Heart left ventricle (tissue), 13 donors: Measurements from ENCODE around the gene ELP1.

Source experiments
- POLR2A ChIP-seq, 2 donors: fragments of 450-650 bp; IDR thresholded peaks; one replicate each; pipeline ENCODE4 v1.6.1; 2017; ENCODE audit warnings: antibody characterized with exemption in 2 of 2, mild to moderate bottlenecking in 2 of 2, moderate library complexity in 2 of 2
- TF ChIP-seq, protein P1 (sequence below), 12 donors: fragments of 200-600 bp; sonication (generic) in 4 of 12; IDR thresholded peaks; one replicate each; pipeline versions ENCODE4 v1.5.0 to v1.8.0; 2018 to 2022; ENCODE audit warnings: antibody characterized with exemption in 12 of 12, mild to moderate bottlenecking in 5 of 12
- donor health status: ischemic (EF 13 %, LVEDD 7.1; RV severe dilation, severe dysfunction).
- donor health status: DM: no; HTN: yes; CAD: no.
- donor health status: DM: no; HTN: no; CAD: no.
- donor health status: ischemic (EF 25% LVEDD 6.9; RV normal size, moderate dysfunction).
- donor health status: ischemic (EF 25% LVEDD 5.7; RV mildly dilated, moderate dysfunction).
- donor health status: ischemic (EF 35%, LVEDD 5.7; RV mildly dilated, moderate dysfunction).
- donor health status: nonischemic (EF 11% LVEDD 7.7; RV severe dilation, severe dysfunction).
- donor health status: DM: yes; HTN: yes; CAD: no.
- donor health status: PGD.
- donor health status: ischemic (EF 29% LVEDD 5.4; RV normal size, mild dysfunction).
- donor health status: nonischemic (EF 23%, LVEDD 6.1; RV moderate dilation, normal function).

DNA sequence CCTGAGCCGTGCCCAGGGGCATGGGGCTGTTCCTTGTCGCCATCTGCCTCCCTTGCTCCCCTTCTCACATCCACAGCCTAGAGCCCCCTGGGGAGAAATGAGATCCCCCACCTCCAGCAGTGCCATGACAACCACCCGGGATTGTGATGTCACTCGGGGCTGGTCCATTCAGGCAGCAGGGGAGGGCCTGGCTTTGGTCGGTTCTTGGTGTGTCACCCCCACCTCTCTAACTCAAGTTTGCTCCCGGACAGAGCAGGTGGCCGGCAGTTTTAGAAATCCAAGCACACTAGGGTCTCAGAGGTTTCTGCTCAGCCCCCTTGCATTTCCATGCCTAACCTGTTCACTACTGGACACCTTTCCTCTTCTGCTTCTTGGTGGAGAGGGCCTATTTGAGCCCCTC, 78.0 kb downstream of the ELP1 start, which contains the start of gene ACTL7B:
- TF ChIP-seq, protein P1, sequence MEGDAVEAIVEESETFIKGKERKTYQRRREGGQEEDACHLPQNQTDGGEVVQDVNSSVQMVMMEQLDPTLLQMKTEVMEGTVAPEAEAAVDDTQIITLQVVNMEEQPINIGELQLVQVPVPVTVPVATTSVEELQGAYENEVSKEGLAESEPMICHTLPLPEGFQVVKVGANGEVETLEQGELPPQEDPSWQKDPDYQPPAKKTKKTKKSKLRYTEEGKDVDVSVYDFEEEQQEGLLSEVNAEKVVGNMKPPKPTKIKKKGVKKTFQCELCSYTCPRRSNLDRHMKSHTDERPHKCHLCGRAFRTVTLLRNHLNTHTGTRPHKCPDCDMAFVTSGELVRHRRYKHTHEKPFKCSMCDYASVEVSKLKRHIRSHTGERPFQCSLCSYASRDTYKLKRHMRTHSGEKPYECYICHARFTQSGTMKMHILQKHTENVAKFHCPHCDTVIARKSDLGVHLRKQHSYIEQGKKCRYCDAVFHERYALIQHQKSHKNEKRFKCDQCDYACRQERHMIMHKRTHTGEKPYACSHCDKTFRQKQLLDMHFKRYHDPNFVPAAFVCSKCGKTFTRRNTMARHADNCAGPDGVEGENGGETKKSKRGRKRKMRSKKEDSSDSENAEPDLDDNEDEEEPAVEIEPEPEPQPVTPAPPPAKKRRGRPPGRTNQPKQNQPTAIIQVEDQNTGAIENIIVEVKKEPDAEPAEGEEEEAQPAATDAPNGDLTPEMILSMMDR (IDR thresholded peaks at IDR 0.05): no peak
- TF ChIP-seq POLR2A (IDR thresholded peaks at IDR 0.05): no peak
